DOHH2 (cell line): ENCODE measurements around the gene PAOX.

ENCODE experiments used
- CTCF ChIP-seq: fragments of 200-600 bp; sonication (generic); IDR thresholded peaks from one replicate; pipeline ENCODE4 v1.5.1; 2014; ENCODE audit warnings: antibody characterized with exemption, mild to moderate bottlenecking, low read depth, low read length; ENCODE audit not compliant: poor library complexity, severe bottlenecking
- EZH2phosphoT487 ChIP-seq: fragments of 200-600 bp; sonication (generic); IDR thresholded peaks from 2 replicates; pipeline ENCODE4 v1.6.1; 2017; ENCODE audit warnings: borderline replicate concordance, mild to moderate bottlenecking, antibody characterized with exemption, low read length, moderate library complexity, mixed read lengths

DNA sequence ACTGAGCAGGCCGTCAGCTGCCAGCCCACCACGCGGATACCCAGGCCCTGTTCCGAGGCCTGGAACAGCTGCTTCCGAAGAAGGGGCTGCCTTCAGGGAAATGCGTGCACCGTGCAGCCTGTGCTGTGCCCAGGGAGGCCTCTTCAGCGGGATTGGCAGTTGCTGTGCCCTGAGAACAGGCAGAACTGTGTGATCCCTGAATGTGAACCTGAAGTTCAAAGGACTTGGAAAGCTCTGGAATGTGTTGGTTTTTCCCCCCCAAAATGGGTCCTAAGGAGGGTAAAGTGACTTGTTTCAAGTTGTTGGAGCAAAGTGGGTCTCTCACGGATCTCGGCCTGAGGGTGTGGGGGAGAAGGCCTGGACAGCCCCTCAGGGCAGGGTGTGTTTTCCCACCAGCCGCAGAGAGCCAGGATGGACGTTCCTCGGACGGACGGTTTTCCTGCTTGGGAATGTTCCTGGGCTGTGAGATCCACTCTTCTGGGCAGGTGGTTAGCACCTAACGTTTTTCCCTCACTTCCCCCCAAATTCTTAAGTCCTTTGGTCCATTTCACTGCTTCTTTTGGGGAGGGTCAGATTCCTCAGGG lies 43.3 kb downstream of the PAOX start:
- no peak for TF ChIP-seq EZH2phosphoT487
- TF ChIP-seq CTCF, result no peak
